PC-3 (cell line): Measurements from ENCODE around the gene LGALS7.
"Not testable (repeated sequence)": the region's sequence is repeated elsewhere in the genome, so short reads cannot be mapped to it uniquely, and the experiment has no call there.

Source experiments
- EZH2 ChIP-seq: fragments of 300-600 bp; sonication (generic); IDR thresholded peaks from one replicate; pipeline ENCODE4 v1.6.1; 2017; ENCODE audit warnings: antibody characterized with exemption, mild to moderate bottlenecking, low read length; ENCODE audit not compliant: unreplicated experiment
- EZH2phosphoT487 ChIP-seq: fragments of 300-600 bp; sonication (generic); IDR thresholded peaks from 2 replicates; pipeline ENCODE4 v1.6.1; 2018; ENCODE audit warnings: mild to moderate bottlenecking, antibody characterized with exemption, low read length, borderline replicate concordance
- TF ChIP-seq, protein P1 (sequence below): fragments of 300-600 bp; sonication (generic); conservative IDR thresholded peaks from 2 replicates; pipeline ENCODE4 v1.5.1; 2017; ENCODE audit warnings: antibody characterized with exemption, low read depth, mild to moderate bottlenecking, low read length

DNA sequence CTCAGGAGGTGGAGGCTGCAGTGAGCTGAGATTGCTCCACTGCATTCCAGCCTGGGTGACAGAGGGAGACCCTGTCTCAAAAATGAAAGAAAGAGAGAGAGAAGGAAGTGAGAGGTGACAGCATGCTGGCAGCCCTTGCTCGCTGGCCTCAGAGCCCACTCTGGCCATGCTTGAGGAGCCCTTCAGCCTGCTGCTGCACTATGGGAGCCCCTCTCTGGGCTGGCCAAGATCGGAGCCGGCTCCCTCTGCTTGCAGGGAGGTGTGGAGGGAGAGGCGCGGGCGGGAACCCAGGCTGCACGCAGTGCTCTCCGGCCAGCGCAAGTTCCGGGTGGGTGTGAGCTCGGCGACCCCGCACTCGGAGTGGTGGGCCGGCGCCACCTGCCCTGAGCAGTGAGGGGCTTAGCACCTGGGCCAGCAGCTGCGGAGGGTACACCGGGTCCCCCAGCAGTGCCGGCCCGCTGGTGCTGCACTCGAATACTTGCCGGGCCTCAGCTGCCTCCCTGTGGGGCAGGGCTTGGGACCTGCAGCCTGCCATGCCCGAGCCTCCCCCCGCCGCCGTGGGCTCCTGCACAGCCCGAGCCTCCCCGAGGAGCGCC is 48.0 kb upstream of the LGALS7 start:
- not testable (repeated sequence) for TF ChIP-seq EZH2, EZH2phosphoT487
- TF ChIP-seq, protein P1, sequence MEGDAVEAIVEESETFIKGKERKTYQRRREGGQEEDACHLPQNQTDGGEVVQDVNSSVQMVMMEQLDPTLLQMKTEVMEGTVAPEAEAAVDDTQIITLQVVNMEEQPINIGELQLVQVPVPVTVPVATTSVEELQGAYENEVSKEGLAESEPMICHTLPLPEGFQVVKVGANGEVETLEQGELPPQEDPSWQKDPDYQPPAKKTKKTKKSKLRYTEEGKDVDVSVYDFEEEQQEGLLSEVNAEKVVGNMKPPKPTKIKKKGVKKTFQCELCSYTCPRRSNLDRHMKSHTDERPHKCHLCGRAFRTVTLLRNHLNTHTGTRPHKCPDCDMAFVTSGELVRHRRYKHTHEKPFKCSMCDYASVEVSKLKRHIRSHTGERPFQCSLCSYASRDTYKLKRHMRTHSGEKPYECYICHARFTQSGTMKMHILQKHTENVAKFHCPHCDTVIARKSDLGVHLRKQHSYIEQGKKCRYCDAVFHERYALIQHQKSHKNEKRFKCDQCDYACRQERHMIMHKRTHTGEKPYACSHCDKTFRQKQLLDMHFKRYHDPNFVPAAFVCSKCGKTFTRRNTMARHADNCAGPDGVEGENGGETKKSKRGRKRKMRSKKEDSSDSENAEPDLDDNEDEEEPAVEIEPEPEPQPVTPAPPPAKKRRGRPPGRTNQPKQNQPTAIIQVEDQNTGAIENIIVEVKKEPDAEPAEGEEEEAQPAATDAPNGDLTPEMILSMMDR = not testable (repeated sequence)
